GM12878 (cell line): ENCODE measurements around the gene KIAA0825. TPM values are rescaled to one million over a fixed set of nuclear protein-coding genes. Genes with fewer than 3 reads are reported as not detected.

Source experiments
- ATAC-seq: fragments of 200-7000 bp; cut with Tn5 transposase; 3 replicates; pipeline ENCODE4 v1.9.1; 2020; ENCODE audit warnings: mild to moderate bottlenecking, moderate library complexity
- BruUV-seq: library from RNA; stranded (reverse); fragments of 400-500 nt; replicated peaks from 2 replicates; lab custom pipeline; 2021; lab: Mats Ljungman, UMichigan
- CTCF ChIA-PET: fragments of 300-600 bp; sonication (Branson Sonifier 250); formaldehyde crosslinking; extraction: SDS; loops from one replicate; lab custom pipeline; 2021; ENCODE audit warnings: inconsistent platforms; lab: Yijun Ruan, JAX
- POLR2A ChIA-PET: fragments of 350-600 bp; formaldehyde crosslinking; extraction: SDS; loops from one replicate; lab custom pipeline; 2021; ENCODE audit warnings: inconsistent platforms; lab: Charles Lee
- RAD21 ChIA-PET: fragments of 300-600 bp; sonication (Branson Sonifier 250); formaldehyde crosslinking; loops from one replicate; lab custom pipeline; 2023; ENCODE audit warnings: antibody characterized with exemption; ENCODE audit not compliant: unreplicated experiment; lab: Charles Lee
- SMC1A ChIA-PET: fragments of 300-600 bp; sonication (Branson Sonifier 250); formaldehyde crosslinking; loops from one replicate; lab custom pipeline; 2023; ENCODE audit not compliant: unreplicated experiment, uncharacterized antibody; lab: Charles Lee
- DNase-seq: peaks from one replicate; pipeline ENCODE4 v3.0.0-alpha.2; 2011; ENCODE audit warnings: low read depth, low spot score
- FAIRE-seq: peaks from 3 replicates; lab custom pipeline; 2011; peaks lifted over from hg19 to GRCh38; lab: Jason Lieb, UNC
- H2AFZ ChIP-seq: 2 replicates; pipeline ENCODE4 v1.6.0; 2011; ENCODE audit warnings: low read depth, low read length, control low read depth; ENCODE audit not compliant: control insufficient read depth
- H3K27ac ChIP-seq: 2 replicates; pipeline ENCODE4 v1.5.1; 2011; ENCODE audit warnings: control low read depth; ENCODE audit not compliant: control insufficient read depth, insufficient read depth
- H3K27me3 ChIP-seq, 2 experiments: replicated peaks in 1 of 2; 2 replicates each; pipeline versions ENCODE4 v1.6.0 to v1.6.1; 2011; ENCODE audit warnings: low read length in 1 of 2; ENCODE audit not compliant: control insufficient read depth in 2 of 2, insufficient read depth in 2 of 2
- H3K36me3 ChIP-seq, 2 experiments: 2 replicates each; pipeline ENCODE4 v1.5.1; 2011; ENCODE audit warnings: low read length in 1 of 2; ENCODE audit not compliant: control insufficient read depth in 2 of 2, insufficient read depth in 2 of 2
- H3K4me1 ChIP-seq: 2 replicates; pipeline ENCODE4 v1.6.1; 2011; ENCODE audit warnings: mild to moderate bottlenecking, low read length, moderate library complexity, mixed read lengths; ENCODE audit not compliant: control insufficient read depth, insufficient read depth
- H3K4me2 ChIP-seq: 2 replicates; pipeline ENCODE4 v1.6.0; 2011; ENCODE audit warnings: control low read depth; ENCODE audit not compliant: control insufficient read depth, insufficient read depth
- H3K4me3 ChIP-seq: fragments of 200-600 bp; sonication (generic); 2 replicates; pipeline ENCODE4 v1.5.1; 2016
- H3K79me2 ChIP-seq: 2 replicates; pipeline ENCODE4 v1.6.0; 2011; ENCODE audit warnings: low read length; ENCODE audit not compliant: control insufficient read depth, insufficient read depth
- H3K9ac ChIP-seq: 2 replicates; pipeline ENCODE4 v1.8.0; 2011; ENCODE audit warnings: low read length, control low read depth, mixed read lengths; ENCODE audit not compliant: control insufficient read depth, insufficient read depth
- H3K9me3 ChIP-seq: replicated peaks from 3 replicates; pipeline ENCODE4 v1.5.1; 2011; ENCODE audit warnings: mild to moderate bottlenecking, low read length; ENCODE audit not compliant: control insufficient read depth, insufficient read depth
- H4K20me1 ChIP-seq: 2 replicates; pipeline ENCODE4 v1.6.0; 2011; ENCODE audit not compliant: control insufficient read depth, insufficient read depth
- ZNF207 ChIP-seq: fragments of 450-650 bp; IDR thresholded peaks from 2 replicates; pipeline ENCODE4 v1.6.1; 2014; ENCODE audit warnings: antibody characterized with exemption, mild to moderate bottlenecking, borderline replicate concordance
- WGBS: methylation state at CpG from one replicate; pipeline ENCODE4 v1.1.6; 2016; ENCODE audit warnings: low lambda C conversion rate; ENCODE audit not compliant: insufficient replicate concordance, insufficient coverage; ENCODE audit errors: missing lambda C conversion rate; 5-methylcytosine and 5-hydroxymethylcytosine counted together
- in situ Hi-C: fragments of 300-500 bp; cut with MboI; formaldehyde crosslinking; loops from 9 replicates; pipeline ENCODE4 v1.14.3; 2018; ENCODE audit warnings: mixed read lengths
- intact Hi-C: fragments of 100-400 bp; cut with micrococcal nuclease; formaldehyde crosslinking; loops from one replicate; pipeline ENCODE4 v1.14.2; 2022; ENCODE audit not compliant: unreplicated experiment
- polyA plus RNA-seq, 11 experiments: library from polyadenylated mRNA; depleted of rRNA in 4 of 11; unstranded in 6 of 11; stranded (reverse) in 5 of 11; fragments of >200 nt; fragmentation: Nextera tagmentation in 4 of 11; fragmentation: Illumina TruSeq in 1 of 11; extraction: Ambion mirVana in 4 of 11; extraction: Trizol in 1 of 11; gene quantifications; 1 replicate in 1 of 11; 2 replicates in 10 of 11; pipeline versions ENCODE4 v1.2.1 to v1.2.3, GENCODE V29; 2011 to 2016; ENCODE audit warnings: inconsistent platforms in 2 of 11, missing spikeins in 2 of 11, low read depth in 1 of 11
- total RNA-seq, 4 experiments: library from RNA; depleted of rRNA in 3 of 4; stranded (reverse); fragments of >200 nt in 3 of 4; fragmentation: Illumina TruSeq in 1 of 4; extraction: Trizol in 1 of 4; gene quantifications; 2 replicates each; pipeline versions ENCODE4 v1.2.1 to v1.2.3, GENCODE V29; 2013 to 2021
- TF ChIP-seq, protein P1 (sequence below): fragments of 450-650 bp; IDR thresholded peaks from 2 replicates; pipeline ENCODE4 v1.6.1; 2014; ENCODE audit warnings: mild to moderate bottlenecking
- TF ChIP-seq, protein P2 (sequence below): fragments of 450-650 bp; IDR thresholded peaks from 2 replicates; pipeline ENCODE4 v1.6.1; 2017; ENCODE audit warnings: mild to moderate bottlenecking, low read depth, inconsistent platforms; ENCODE audit not compliant: poor library complexity, severe bottlenecking

KIAA0825 gene
- total and polyA plus RNA-seq, 10 of the 15 experiments (the other 5 are each of a cell fraction or from before 2014, with no cell fraction given): 0.55 to 1.9 (median 1.5) TPM

DNA sequence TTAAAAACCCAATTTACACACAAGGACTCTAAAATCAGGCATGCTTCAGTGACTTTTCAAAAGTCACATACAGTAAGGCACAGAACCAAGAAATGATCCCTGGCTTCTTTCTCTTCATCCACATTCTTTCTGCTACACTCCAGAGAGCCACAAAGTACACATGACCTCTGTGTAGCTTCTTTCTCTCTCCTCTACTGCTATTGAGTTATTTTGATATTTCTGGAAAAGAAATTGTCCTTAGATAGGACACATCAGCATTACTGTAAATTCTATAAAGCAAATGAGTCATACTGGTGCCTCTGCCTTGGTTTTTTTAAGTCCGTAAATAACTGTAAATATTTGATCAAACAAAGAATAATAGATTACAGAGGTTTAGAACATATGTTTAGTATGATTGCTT is 96.3 kb downstream of the KIAA0825 start:
- Histone ChIP-seq H3K27me3 (no peaks in the 10 kb centered on the region), H3K4me2 (no peak overlapping the region), H3K36me3 (no peaks in the 10 kb centered on the region), H4K20me1 (no peaks in the 10 kb centered on the region), H3K9me3 (no peaks in the 10 kb centered on the region), H3K4me1 (no peaks in the 10 kb centered on the region), H2AFZ (no peak overlapping the region), H3K4me3 (no peak overlapping the region), H3K9ac (no peak overlapping the region), H3K27ac (no peak overlapping the region)
- no TSS peak for BruUV-seq
- in situ Hi-C loops: no loop called here
- ChIA-PET RAD21 (interaction anchor here (4.3 kb wide), 1 partner anchor 216 kb away, joined by 15 read pairs; no protein-coding TSS in a partner anchor), SMC1A (interaction anchor here (1.5 to 4.2 kb wide), 2 partner anchors 203 to 216 kb away, joined by 4 to 15 read pairs; no protein-coding TSS in a partner anchor), CTCF (interaction anchor here (0.8 kb wide), 1 partner anchor 76 kb away, joined by 3 read pairs; no protein-coding TSS in a partner anchor)
- WGBS: 95% methylated on average over 1 of the region's 1 CpG
- ATAC-seq (no peak), DNase-seq (no peak), FAIRE-seq (no peak)
- intact Hi-C loops: no loop called here
- TF ChIP-seq, protein P1, sequence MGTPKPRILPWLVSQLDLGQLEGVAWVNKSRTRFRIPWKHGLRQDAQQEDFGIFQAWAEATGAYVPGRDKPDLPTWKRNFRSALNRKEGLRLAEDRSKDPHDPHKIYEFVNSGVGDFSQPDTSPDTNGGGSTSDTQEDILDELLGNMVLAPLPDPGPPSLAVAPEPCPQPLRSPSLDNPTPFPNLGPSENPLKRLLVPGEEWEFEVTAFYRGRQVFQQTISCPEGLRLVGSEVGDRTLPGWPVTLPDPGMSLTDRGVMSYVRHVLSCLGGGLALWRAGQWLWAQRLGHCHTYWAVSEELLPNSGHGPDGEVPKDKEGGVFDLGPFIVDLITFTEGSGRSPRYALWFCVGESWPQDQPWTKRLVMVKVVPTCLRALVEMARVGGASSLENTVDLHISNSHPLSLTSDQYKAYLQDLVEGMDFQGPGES: no peak
- TF ChIP-seq, protein P2, sequence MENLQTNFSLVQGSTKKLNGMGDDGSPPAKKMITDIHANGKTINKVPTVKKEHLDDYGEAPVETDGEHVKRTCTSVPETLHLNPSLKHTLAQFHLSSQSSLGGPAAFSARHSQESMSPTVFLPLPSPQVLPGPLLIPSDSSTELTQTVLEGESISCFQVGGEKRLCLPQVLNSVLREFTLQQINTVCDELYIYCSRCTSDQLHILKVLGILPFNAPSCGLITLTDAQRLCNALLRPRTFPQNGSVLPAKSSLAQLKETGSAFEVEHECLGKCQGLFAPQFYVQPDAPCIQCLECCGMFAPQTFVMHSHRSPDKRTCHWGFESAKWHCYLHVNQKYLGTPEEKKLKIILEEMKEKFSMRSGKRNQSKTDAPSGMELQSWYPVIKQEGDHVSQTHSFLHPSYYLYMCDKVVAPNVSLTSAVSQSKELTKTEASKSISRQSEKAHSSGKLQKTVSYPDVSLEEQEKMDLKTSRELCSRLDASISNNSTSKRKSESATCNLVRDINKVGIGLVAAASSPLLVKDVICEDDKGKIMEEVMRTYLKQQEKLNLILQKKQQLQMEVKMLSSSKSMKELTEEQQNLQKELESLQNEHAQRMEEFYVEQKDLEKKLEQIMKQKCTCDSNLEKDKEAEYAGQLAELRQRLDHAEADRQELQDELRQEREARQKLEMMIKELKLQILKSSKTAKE: no peak
- TF ChIP-seq ZNF207: no peak
- TF ChIP-seq, all 136 proteins: peak for 0
- no peaks in the 10 kb centered on the region for H3K79me2 ChIP-seq
- POLR2A ChIA-PET: no interaction called here
